OCI-LY7 (cell line): ENCODE measurements around the gene CA9. TPM values are rescaled to one million over a fixed set of nuclear protein-coding genes. Genes with fewer than 3 reads are reported as not detected.

ENCODE experiments used
- BruUV-seq: library from RNA; stranded (reverse); fragments of 400-500 nt; replicated peaks from 2 replicates; lab custom pipeline; 2021; lab: Mats Ljungman, UMichigan
- CTCF ChIA-PET: fragments of 300-600 bp; sonication (Branson Sonifier 250); formaldehyde crosslinking; loops from one replicate; lab custom pipeline; 2022; ENCODE audit warnings: antibody characterized with exemption; ENCODE audit not compliant: unreplicated experiment; lab: Charles Lee
- POLR2A ChIA-PET: fragments of 300-600 bp; sonication (Branson Sonifier 250); formaldehyde crosslinking; loops from one replicate; lab custom pipeline; 2022; ENCODE audit warnings: antibody characterized with exemption; lab: Charles Lee
- DNase-seq: peaks from one replicate; pipeline ENCODE4 v3.0.0-alpha.2; 2015; ENCODE audit warnings: low spot score
- H2AFZ ChIP-seq: fragments of 200-600 bp; sonication (generic), shearing (Covaris generic); 2 replicates; pipeline ENCODE4 v1.6.1; 2014; ENCODE audit warnings: mild to moderate bottlenecking, antibody characterized with exemption, low read length, moderate library complexity
- H3K27ac ChIP-seq: fragments of 200-600 bp; sonication (generic); 2 replicates; pipeline ENCODE4 v1.5.1; 2014; ENCODE audit warnings: mixed run types, low read depth, mild to moderate bottlenecking, moderate library complexity, low read length, inconsistent platforms; ENCODE audit not compliant: poor library complexity, severe bottlenecking
- H3K36me3 ChIP-seq: fragments of 200-600 bp; sonication (generic); 2 replicates; pipeline ENCODE4 v1.6.1; 2014; ENCODE audit warnings: mild to moderate bottlenecking, antibody characterized with exemption, low read length, moderate library complexity, mixed read lengths; ENCODE audit not compliant: insufficient read depth
- H3K4me1 ChIP-seq: fragments of 200-600 bp; sonication (generic); 2 replicates; pipeline ENCODE4 v1.5.1; 2014; ENCODE audit warnings: mild to moderate bottlenecking, low read length; ENCODE audit not compliant: insufficient read depth, poor library complexity, severe bottlenecking
- H3K4me2 ChIP-seq: fragments of 200-600 bp; sonication (generic); 2 replicates; pipeline ENCODE4 v1.6.1; 2014; ENCODE audit warnings: mild to moderate bottlenecking, low read length
- H3K4me3 ChIP-seq: fragments of 200-600 bp; sonication (generic); 2 replicates; pipeline ENCODE4 v1.5.1; 2014; ENCODE audit warnings: mild to moderate bottlenecking, low read depth, low read length; ENCODE audit not compliant: poor library complexity, severe bottlenecking
- H3K79me2 ChIP-seq: fragments of 200-600 bp; sonication (generic); 2 replicates; pipeline ENCODE4 v1.6.1; 2016; ENCODE audit warnings: low read depth, mild to moderate bottlenecking, low read length, moderate library complexity, mixed read lengths; ENCODE audit not compliant: insufficient read depth
- H3K9me2 ChIP-seq: fragments of 200-600 bp; sonication (generic); 2 replicates; pipeline ENCODE4 v1.6.1; 2016; ENCODE audit warnings: mild to moderate bottlenecking, low read length, mixed read lengths; ENCODE audit not compliant: insufficient read depth
- H3K9me3 ChIP-seq: fragments of 200-600 bp; sonication (generic); 2 replicates; pipeline ENCODE4 v1.6.1; 2014; ENCODE audit warnings: mild to moderate bottlenecking, mixed run types, low read length, mixed read lengths
- H4K20me1 ChIP-seq: fragments of 200-600 bp; sonication (generic); 2 replicates; pipeline ENCODE4 v1.6.1; 2014; ENCODE audit warnings: mild to moderate bottlenecking, antibody characterized with exemption, low read length, moderate library complexity, mixed read lengths; ENCODE audit not compliant: insufficient read depth
- CTCF ChIP-seq: fragments of 200-600 bp; sonication (generic); conservative IDR thresholded peaks from 2 replicates; pipeline ENCODE4 v1.5.1; 2014; ENCODE audit warnings: mild to moderate bottlenecking, antibody characterized with exemption, low read length, moderate library complexity, mixed read lengths
- EZH2phosphoT487 ChIP-seq: fragments of 200-600 bp; sonication (generic); IDR thresholded peaks from 2 replicates; pipeline ENCODE4 v1.6.1; 2018; ENCODE audit warnings: low read depth, borderline replicate concordance, mild to moderate bottlenecking, mixed run types, antibody characterized with exemption, low read length, moderate library complexity, mixed read lengths
- intact Hi-C: fragments of 100-400 bp; cut with micrococcal nuclease; formaldehyde crosslinking; loops from one replicate; pipeline ENCODE4 v1.10.0; 2022; ENCODE audit not compliant: unreplicated experiment
- total RNA-seq, 2 experiments: library from RNA; depleted of rRNA in 1 of 2; stranded (reverse); fragments of >200 nt in 1 of 2; shearing (Covaris generic) in 1 of 2; gene quantifications; 2 replicates each; pipeline ENCODE4 v1.2.3, GENCODE V29; 2014 to 2022

CA9 gene
- total RNA-seq, 2 experiments from 2014 or later: 0.16 TPM; not detected in 1

- H3K27ac ChIP-seq: peak overlapping the region; percentile 84
- peak overlapping the region; percentile 96 for H3K4me2 ChIP-seq
- 0 out of 2 replicates have a peak, but pooled peaks cover 5% of the 10 kb centered on the region for H4K20me1 ChIP-seq
- BruUV-seq: no TSS peak
- DNase-seq: no peak
- H3K9me3 ChIP-seq: no peaks in the 10 kb centered on the region
- H3K79me2 ChIP-seq: peaks cover 28% of the 10 kb centered on the region; the same call in 1 of the 2 replicates
- H3K4me1 ChIP-seq: peaks cover 66% of the 10 kb centered on the region
- CTCF ChIA-PET: interaction anchor here (1.5 kb wide), 2 partner anchors 54 to 68 kb away, joined by 5 to 6 read pairs; partner anchors contain the start of gene TESK1
- peaks cover 35% of the 10 kb centered on the region for H3K36me3 ChIP-seq
- no peaks in the 10 kb centered on the region for H3K9me2 ChIP-seq
- no peak overlapping the region for H2AFZ ChIP-seq
- TF ChIP-seq EZH2phosphoT487: no peak
- no peak for TF ChIP-seq CTCF
- intact Hi-C loops: loop anchor here (2.0 to 5.0 kb wide), 5 partner anchors 37 to 168 kb away; partner anchors contain the start of genes CD72, FAM221B, TESK1 and TMEM8B
- H3K4me3 ChIP-seq: peak overlapping the region; percentile 81
- POLR2A ChIA-PET: interaction anchor here (1.8 to 3.9 kb wide), 5 partner anchors 12 to 72 kb away, joined by 6 to 47 read pairs (median 7); partner anchors contain the start of genes CREB3, TESK1 and TLN1
These were observed 14.4 kb upstream of the CA9 start for GRCh38 chr9:35659340-35659739.

GRCh38 chr9:35660966-35661415, 12.7 kb upstream of the CA9 start:
- CTCF ChIA-PET: interaction anchor here (1.0 to 1.7 kb wide), 4 partner anchors 11 to 70 kb away, joined by 3 to 5 read pairs (median 3); no protein-coding TSS in a partner anchor
- H3K9me3 ChIP-seq: no peaks in the 10 kb centered on the region
- no peak for DNase-seq
- intact Hi-C loops: no loop called here
- H3K4me1 ChIP-seq: peaks cover 74% of the 10 kb centered on the region
- H3K27ac ChIP-seq: no peak overlapping the region
- no peak overlapping the region for H3K4me3 ChIP-seq
- peaks cover 35% of the 10 kb centered on the region for H3K36me3 ChIP-seq
- H4K20me1 ChIP-seq: 0 out of 2 replicates have a peak, but pooled peaks cover 5% of the 10 kb centered on the region
- TF ChIP-seq CTCF (peak; percentile 61), EZH2phosphoT487 (no peak)
- no peak overlapping the region for H2AFZ ChIP-seq
- peak overlapping the region; percentile 96 for H3K4me2 ChIP-seq
- POLR2A ChIA-PET: interaction anchor here (0.6 to 5.5 kb wide), 9 partner anchors 13 to 151 kb away, joined by 3 to 28 read pairs (median 4); partner anchors contain the start of genes CD72, CREB3, SPAG8 and TLN1
- H3K9me2 ChIP-seq: no peaks in the 10 kb centered on the region
- no TSS peak for BruUV-seq
- H3K79me2 ChIP-seq: peaks cover 28% of the 10 kb centered on the region; the same call in 1 of the 2 replicates
